SK-N-SH (cell line): ENCODE data around the gene CRABP1.

Experiments
- CHD2 ChIP-seq: fragments of 150-350 bp; IDR thresholded peaks from 2 replicates; pipeline ENCODE4 v1.6.1; 2018; ENCODE audit warnings: low read length; ENCODE audit not compliant: partially characterized antibody
- CTCF ChIP-seq: fragments of 200-600 bp; sonication (generic); IDR thresholded peaks from 2 replicates; pipeline ENCODE4 v1.6.1; 2017; ENCODE audit warnings: antibody characterized with exemption, mild to moderate bottlenecking, moderate library complexity
- EP300 ChIP-seq, 2 experiments: IDR thresholded peaks; 2 replicates each; pipeline versions ENCODE4 v1.4.0 to v1.6.1; 2012; ENCODE audit warnings: borderline replicate concordance in 1 of 2, low read depth in 1 of 2, low read length in 1 of 2
- IRF3 ChIP-seq: fragments of 150-350 bp; IDR thresholded peaks from 2 replicates; pipeline ENCODE4 v1.6.1; 2016; ENCODE audit warnings: mild to moderate bottlenecking, low read depth, low read length
- JUND ChIP-seq: IDR thresholded peaks from 2 replicates; pipeline ENCODE4 v1.4.0; 2012
- MAX ChIP-seq: IDR thresholded peaks from 2 replicates; pipeline ENCODE4 v1.4.0; 2012; ENCODE audit warnings: low read depth
- NRF1 ChIP-seq: IDR thresholded peaks from 2 replicates; pipeline ENCODE4 v1.6.1; 2012; ENCODE audit warnings: low read depth, mild to moderate bottlenecking, low read length
- RAD21 ChIP-seq: IDR thresholded peaks from 2 replicates; pipeline ENCODE4 v1.6.1; 2012; ENCODE audit warnings: mild to moderate bottlenecking, low read length
- RFX5 ChIP-seq: IDR thresholded peaks from 2 replicates; pipeline ENCODE4 v1.6.1; 2012; ENCODE audit warnings: mild to moderate bottlenecking, improper control_type of control experiment, low read length
- TAF1 ChIP-seq: IDR thresholded peaks from 2 replicates; pipeline ENCODE4 v1.6.1; 2012; ENCODE audit warnings: low read depth, mild to moderate bottlenecking, low read length, moderate library complexity, borderline replicate concordance
- YY1 ChIP-seq: IDR thresholded peaks from 2 replicates; pipeline ENCODE4 v1.4.0; 2012; ENCODE audit warnings: low read depth, mild to moderate bottlenecking

- TF ChIP-seq IRF3 (no peak), CTCF (peak; percentile 25), EP300 (IDR thresholded peaks at IDR 0.05; ENCODE audit: borderline replicate concordance in 1 of 2, low read depth in 1 of 2, low read length in 1 of 2) (0 out of 4 replicates have a peak, but pooled peaks have one; percentile 29), JUND (no peak), TAF1 (peak; percentile 86), RAD21 (no peak), CHD2 (peak; percentile 77), NRF1 (no peak), MAX (peak; percentile 60; the same call in 1 of the 2 replicates), YY1 (peak; percentile 79), RFX5 (no peak)
Measured at GRCh38 chr15:78299101-78299930, 40.8 kb upstream of the CRABP1 start, which contains the start of gene SKIC8.
